K562 (cell line): Measurements from ENCODE around the gene NRP1.

ENCODE experiments used
- FIP1L1 ChIP-seq: fragments of 200-400 bp; formaldehyde crosslinking; IDR thresholded peaks from 2 replicates; pipeline ENCODE4 v1.6.1; 2018; ENCODE audit warnings: mild to moderate bottlenecking, low read depth, low read length; ENCODE audit not compliant: poor library complexity, severe bottlenecking
- GATAD2A ChIP-seq: fragments of 450-650 bp; IDR thresholded peaks from 2 replicates; pipeline ENCODE4 v1.6.1; 2017
- HDAC2 ChIP-seq: fragments of 450-650 bp; IDR thresholded peaks from 2 replicates; pipeline ENCODE4 v1.6.1; 2016; ENCODE audit warnings: mild to moderate bottlenecking
- HEY1 ChIP-seq: fragments of 250-450 bp; sonication (Bioruptor Pico); IDR thresholded peaks from 2 replicates; pipeline ENCODE4 v1.5.0; 2020; ENCODE audit warnings: mild to moderate bottlenecking, moderate library complexity, borderline replicate concordance
- HMG20B ChIP-seq: fragments of 250-450 bp; sonication (Bioruptor Pico); IDR thresholded peaks from 2 replicates; pipeline ENCODE4 v1.5.0; 2021; ENCODE audit warnings: mild to moderate bottlenecking
- NCOA1 ChIP-seq: fragments of 450-650 bp; IDR thresholded peaks from 2 replicates; pipeline ENCODE4 v1.6.1; 2016; ENCODE audit warnings: low read depth
- POLR2A ChIP-seq: fragments of 450-650 bp; conservative IDR thresholded peaks from 2 replicates; pipeline ENCODE4 v1.6.1; 2016
- ZC3H4 ChIP-seq: sonication (generic); formaldehyde crosslinking; IDR thresholded peaks from 2 replicates; pipeline ENCODE4 v1.9.0; 2021; ENCODE audit warnings: missing genetic modification reagents, borderline replicate concordance
- ZNF212 ChIP-seq: fragments of 450-650 bp; formaldehyde crosslinking; IDR thresholded peaks from 2 replicates; pipeline ENCODE4 v1.4.0; 2020; ENCODE audit warnings: mild to moderate bottlenecking
- TF ChIP-seq, protein P1 (sequence below), 2 experiments: fragments of 450-650 bp; IDR thresholded peaks; 2 replicates each; pipeline ENCODE4 v1.6.1; 2016; ENCODE audit warnings: mild to moderate bottlenecking in 2 of 2, borderline replicate concordance in 1 of 2, low read depth in 1 of 2, moderate library complexity in 1 of 2
- TF ChIP-seq, protein P2 (sequence below), 3 experiments: IDR thresholded peaks in 2 of 3; conservative IDR thresholded peaks in 1 of 3; 2 replicates each; pipeline ENCODE4 v1.5.1; 2011 to 2012; ENCODE audit warnings: low read length in 3 of 3, mild to moderate bottlenecking in 3 of 3, control low read depth in 2 of 3, improper control_type of control experiment in 1 of 3, inconsistent platforms in 1 of 3, low read depth in 1 of 3, mixed read lengths in 1 of 3, moderate library complexity in 1 of 3; ENCODE audit not compliant: insufficient read depth in 2 of 3

DNA sequence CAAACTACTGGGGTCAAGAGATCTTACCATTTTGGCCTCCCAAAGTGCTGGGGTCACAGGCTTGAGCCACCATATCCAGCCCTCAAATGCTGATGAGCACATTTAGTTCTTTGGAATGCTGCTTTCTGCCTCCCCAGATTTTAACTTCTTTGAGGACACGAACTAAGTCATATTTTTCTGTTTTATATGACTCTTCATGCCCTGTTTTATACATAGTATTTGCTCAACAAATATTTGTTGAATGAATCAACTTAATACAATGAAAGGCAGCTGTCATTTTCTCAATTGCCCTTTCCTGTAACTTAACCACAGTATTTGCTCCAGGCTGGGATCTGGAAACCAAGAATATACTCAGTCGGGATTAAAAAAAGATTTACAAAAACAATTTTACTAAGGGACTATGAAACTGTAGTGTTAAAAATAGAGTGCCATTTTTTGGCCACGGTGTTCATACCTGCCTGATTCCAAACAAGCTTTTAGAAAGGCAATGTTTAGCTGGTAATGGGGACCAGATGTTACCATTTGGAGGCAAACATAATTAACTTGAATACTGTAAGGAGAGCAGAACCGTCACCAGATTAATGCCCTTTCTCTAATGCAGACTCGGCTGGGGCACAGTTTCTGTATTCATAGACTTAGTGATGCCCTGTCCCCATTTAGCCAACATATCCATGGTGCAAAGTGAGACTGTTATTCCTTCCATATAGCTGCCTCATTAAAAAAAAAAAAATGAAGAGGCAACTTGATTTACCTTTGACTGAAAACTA, 117.6 kb downstream of the NRP1 start:
- TF ChIP-seq, protein P1, sequence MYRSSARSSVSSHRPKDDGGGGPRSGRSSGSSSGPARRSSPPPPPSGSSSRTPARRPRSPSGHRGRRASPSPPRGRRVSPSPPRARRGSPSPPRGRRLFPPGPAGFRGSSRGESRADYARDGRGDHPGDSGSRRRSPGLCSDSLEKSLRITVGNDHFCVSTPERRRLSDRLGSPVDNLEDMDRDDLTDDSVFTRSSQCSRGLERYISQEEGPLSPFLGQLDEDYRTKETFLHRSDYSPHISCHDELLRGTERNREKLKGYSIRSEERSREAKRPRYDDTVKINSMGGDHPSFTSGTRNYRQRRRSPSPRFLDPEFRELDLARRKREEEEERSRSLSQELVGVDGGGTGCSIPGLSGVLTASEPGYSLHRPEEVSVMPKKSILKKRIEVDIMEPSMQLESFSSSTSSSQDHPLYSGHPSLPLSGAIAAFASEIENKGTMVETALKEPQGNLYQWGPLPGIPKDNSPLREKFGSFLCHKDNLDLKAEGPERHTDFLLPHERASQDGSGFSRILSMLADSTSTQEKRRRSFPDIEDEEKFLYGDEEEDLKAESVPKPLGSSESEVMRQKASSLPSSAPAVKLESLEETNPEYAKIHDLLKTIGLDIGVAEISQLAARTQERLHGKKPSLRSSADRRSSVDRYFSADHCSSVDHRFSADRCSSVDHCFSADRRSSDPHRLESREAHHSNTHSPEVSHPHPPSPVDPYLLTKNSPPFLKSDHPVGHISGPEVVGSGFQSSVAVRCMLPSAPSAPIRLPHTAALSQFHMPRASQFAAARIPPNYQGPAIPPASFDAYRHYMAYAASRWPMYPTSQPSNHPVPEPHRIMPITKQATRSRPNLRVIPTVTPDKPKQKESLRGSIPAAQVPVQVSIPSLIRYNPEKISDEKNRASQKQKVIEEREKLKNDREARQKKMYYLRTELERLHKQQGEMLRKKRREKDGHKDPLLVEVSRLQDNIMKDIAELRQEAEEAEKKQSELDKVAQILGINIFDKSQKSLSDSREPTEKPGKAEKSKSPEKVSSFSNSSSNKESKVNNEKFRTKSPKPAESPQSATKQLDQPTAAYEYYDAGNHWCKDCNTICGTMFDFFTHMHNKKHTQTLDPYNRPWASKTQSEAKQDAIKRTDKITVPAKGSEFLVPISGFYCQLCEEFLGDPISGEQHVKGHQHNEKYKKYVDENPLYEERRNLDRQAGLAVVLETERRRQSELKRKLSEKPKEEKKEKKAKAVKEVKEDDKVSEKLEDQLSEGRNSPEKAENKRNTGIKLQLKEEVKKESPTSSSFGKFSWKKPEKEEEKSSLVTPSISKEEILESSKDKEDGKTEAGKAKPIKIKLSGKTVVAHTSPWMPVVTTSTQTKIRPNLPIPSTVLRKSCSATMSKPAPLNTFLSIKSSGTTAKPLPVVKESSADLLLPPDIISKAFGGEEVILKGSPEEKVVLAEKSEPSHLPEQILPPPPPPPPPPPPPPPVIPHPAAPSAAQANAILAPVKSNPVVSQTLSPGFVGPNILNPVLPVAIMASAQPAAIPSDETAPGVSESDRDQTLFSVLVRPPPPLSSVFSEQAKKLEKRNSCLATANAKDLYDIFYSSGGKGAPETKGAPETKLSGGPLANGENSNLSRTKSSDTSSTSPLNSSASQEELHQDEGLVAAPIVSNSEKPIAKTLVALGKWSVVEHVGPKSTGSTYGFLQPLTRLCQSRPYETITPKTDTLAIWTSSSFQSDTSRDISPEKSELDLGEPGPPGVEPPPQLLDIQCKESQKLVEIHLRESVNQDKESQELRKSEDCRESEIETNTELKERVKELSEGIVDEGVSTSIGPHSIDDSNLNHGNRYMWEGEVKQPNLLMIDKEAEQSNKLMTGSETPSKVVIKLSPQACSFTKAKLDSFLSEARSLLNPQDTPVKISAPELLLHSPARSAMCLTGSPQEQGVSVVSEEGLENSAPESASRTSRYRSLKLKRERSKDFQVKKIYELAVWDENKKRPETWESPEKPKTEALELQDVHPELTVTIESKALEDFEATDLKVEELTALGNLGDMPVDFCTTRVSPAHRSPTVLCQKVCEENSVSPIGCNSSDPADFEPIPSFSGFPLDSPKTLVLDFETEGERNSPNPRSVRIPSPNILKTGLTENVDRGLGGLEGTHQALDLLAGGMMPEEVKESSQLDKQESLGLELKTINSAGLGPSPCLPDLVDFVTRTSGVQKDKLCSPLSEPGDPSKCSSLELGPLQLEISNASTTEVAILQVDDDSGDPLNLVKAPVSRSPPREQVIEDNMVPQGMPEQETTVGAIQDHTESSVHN (IDR thresholded peaks at IDR 0.05; ENCODE audit: borderline replicate concordance in 1 of 2, low read depth in 1 of 2), result no peak
- TF ChIP-seq NCOA1 (no peak), HDAC2 (no peak), HEY1 (no peak), FIP1L1 (no peak), ZNF212 (no peak), POLR2A (no peak), ZC3H4 (CRISPR knock-in tag) (no peak), HMG20B (no peak), GATAD2A (no peak)
- TF ChIP-seq, protein P2, sequence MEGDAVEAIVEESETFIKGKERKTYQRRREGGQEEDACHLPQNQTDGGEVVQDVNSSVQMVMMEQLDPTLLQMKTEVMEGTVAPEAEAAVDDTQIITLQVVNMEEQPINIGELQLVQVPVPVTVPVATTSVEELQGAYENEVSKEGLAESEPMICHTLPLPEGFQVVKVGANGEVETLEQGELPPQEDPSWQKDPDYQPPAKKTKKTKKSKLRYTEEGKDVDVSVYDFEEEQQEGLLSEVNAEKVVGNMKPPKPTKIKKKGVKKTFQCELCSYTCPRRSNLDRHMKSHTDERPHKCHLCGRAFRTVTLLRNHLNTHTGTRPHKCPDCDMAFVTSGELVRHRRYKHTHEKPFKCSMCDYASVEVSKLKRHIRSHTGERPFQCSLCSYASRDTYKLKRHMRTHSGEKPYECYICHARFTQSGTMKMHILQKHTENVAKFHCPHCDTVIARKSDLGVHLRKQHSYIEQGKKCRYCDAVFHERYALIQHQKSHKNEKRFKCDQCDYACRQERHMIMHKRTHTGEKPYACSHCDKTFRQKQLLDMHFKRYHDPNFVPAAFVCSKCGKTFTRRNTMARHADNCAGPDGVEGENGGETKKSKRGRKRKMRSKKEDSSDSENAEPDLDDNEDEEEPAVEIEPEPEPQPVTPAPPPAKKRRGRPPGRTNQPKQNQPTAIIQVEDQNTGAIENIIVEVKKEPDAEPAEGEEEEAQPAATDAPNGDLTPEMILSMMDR (IDR thresholded peaks at IDR 0.05 in 2 of 3, conservative IDR thresholded peaks at IDR 0.05 in 1 of 3; ENCODE audit: insufficient read depth in 2 of 3, low read depth in 1 of 3, low read length in 3 of 3), result no peak
